ENCODE measurements around the gene KIF6.

GRCh38 chr6:39441301-39441700 is 283.9 kb downstream of the KIF6 start:
- TF ChIP-seq CTCF (conservative IDR thresholded peaks at IDR 0.05; ENCODE audit: low read length) (no peak), EZH2phosphoT487 (IDR thresholded peaks at IDR 0.05; ENCODE audit: borderline replicate concordance) (no peak)

All from Loucy (cell line).